ENCODE results near the gene PRSS23.
"Not testable (repeated sequence)": the region's sequence is repeated elsewhere in the genome, so short reads cannot be mapped to it uniquely, and the experiment has no call there.

PRSS23 gene

DNA sequence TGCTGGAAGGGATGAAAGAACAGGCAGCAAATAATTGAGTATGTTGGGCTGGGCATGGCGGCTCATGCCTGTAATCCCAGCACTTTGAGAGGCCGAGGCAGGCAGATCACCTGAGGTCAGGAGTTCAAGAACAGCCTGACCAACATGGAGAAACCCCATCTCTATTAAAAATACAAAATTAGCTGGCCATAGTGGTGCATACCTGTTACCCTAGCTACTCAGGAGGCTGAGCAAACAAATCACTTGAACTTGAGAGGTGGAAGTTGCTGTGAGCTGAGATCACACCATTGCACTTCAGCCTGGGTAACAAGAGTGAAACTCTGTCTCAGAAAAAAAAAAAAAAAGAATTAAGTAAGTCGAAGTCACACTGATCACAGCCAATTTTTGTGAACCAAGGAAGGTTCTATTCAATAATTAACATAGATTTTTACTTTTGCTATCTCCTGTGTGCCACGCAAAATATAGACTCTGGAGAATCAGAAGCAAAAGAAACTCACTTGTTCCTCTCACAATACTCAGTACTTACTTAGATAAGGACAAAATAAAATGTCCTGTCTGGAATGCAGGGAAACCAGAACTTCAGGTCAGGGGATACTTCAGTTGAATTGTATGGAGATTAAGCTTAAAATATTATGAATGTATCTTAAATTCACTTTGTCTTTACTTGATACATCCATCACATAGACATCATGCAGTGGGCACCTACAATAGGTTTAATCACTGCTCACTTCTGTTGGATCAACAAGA lies 44.6 kb downstream of the PRSS23 start:
- not testable (repeated sequence) for H3K27me3 ChIP-seq (ENCODE audit: control insufficient read depth in 2 of 2, insufficient read depth in 2 of 2, low read length in 2 of 2); H3K4me3 ChIP-seq (ENCODE audit: low read length in 2 of 2); H3K9me3 ChIP-seq (ENCODE audit: control insufficient read depth in 2 of 2, low read length in 2 of 2); H3K36me3 ChIP-seq (ENCODE audit: control insufficient read depth in 2 of 2, insufficient read depth in 2 of 2, low read length in 2 of 2); H3K4me1 ChIP-seq (ENCODE audit: control insufficient read depth in 2 of 2, insufficient read depth in 2 of 2, low read length in 2 of 2); H3K9ac ChIP-seq (ENCODE audit: low read depth in 1 of 2, low read length in 2 of 2); H3K27ac ChIP-seq (ENCODE audit: low read depth in 2 of 2, low read length in 2 of 2)

DNA sequence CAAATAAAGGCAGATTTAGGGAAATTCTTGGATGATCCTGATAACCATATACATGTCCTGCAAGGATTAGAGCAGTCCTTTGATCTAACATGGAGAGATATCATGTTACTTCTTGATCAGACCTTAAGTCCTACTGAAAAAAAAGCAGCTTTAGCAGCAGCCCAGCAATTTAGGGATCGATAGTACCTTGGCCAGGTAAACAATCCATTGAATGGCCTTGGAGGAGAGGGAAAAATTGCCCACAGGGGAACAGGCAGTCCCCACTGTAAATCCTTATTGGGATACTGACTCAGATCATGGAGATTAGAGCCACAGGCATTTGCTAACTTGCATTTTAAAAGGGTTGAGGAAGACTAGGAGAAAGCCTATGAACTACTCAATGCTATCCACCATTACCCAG lies 47.8 kb downstream of the PRSS23 start:
- H3K4me1 ChIP-seq (ENCODE audit: control insufficient read depth in 2 of 2, insufficient read depth in 2 of 2, low read length in 2 of 2), result no peaks in the 10 kb centered on the region
- H3K9me3 ChIP-seq (ENCODE audit: control insufficient read depth in 2 of 2, low read length in 2 of 2), result no peaks in the 10 kb centered on the region
- H3K4me3 ChIP-seq (ENCODE audit: low read length in 2 of 2), result no peak overlapping the region
- no peaks in the 10 kb centered on the region for H3K27me3 ChIP-seq (ENCODE audit: control insufficient read depth in 2 of 2, insufficient read depth in 2 of 2, low read length in 2 of 2)
- no peaks in the 10 kb centered on the region for H3K36me3 ChIP-seq (ENCODE audit: control insufficient read depth in 2 of 2, insufficient read depth in 2 of 2, low read length in 2 of 2)
- H3K27ac ChIP-seq (ENCODE audit: low read depth in 2 of 2, low read length in 2 of 2), result no peak overlapping the region
- no peak overlapping the region for H3K9ac ChIP-seq (ENCODE audit: low read depth in 1 of 2, low read length in 2 of 2)

DNA sequence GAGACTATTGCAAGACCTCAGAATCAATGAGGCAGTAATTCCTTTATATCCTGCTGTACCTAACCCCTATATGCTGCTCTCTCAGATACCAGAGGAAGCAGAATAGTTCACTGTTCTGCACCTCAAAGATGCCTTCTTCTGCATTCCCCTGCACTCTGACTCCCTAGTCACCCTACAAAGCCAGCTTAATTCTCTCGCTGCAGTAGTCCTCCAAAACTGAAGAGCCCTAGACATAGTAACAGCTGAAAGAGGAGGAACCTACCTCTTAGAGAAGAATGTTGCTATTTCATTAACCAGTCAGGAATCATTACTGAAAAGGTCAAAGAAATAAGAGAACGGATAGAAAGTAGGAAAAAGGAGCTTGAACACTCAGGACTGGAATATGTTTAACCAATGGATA lies 49.3 kb downstream of the PRSS23 start:
- no peaks in the 10 kb centered on the region for H3K4me1 ChIP-seq (ENCODE audit: control insufficient read depth in 2 of 2, insufficient read depth in 2 of 2, low read length in 2 of 2)
- H3K9ac ChIP-seq (ENCODE audit: low read depth in 1 of 2, low read length in 2 of 2), result no peak overlapping the region
- H3K27me3 ChIP-seq (ENCODE audit: control insufficient read depth in 2 of 2, insufficient read depth in 2 of 2, low read length in 2 of 2), result no peaks in the 10 kb centered on the region
- H3K9me3 ChIP-seq (ENCODE audit: control insufficient read depth in 2 of 2, low read length in 2 of 2), result no peaks in the 10 kb centered on the region
- no peak overlapping the region for H3K27ac ChIP-seq (ENCODE audit: low read depth in 2 of 2, low read length in 2 of 2)
- H3K4me3 ChIP-seq (ENCODE audit: low read length in 2 of 2), result no peak overlapping the region
- H3K36me3 ChIP-seq (ENCODE audit: control insufficient read depth in 2 of 2, insufficient read depth in 2 of 2, low read length in 2 of 2), result no peaks in the 10 kb centered on the region
